ENCODE measurements around the gene NIFK. TPM values are rescaled to one million over a fixed set of nuclear protein-coding genes. Genes with fewer than 3 reads are reported as not detected.

The NIFK gene
- total and polyA plus RNA-seq, 2 donors (not counting 1 experiment from before 2014, with no cell fraction given) = 9.2 to 56.3 TPM

GRCh38 chr2:121771976-121772742 is 35.5 kb upstream of the NIFK start:
- no peak overlapping the region for H3K4me3 ChIP-seq (ENCODE audit: control extremely low read depth in 1 of 5, extremely low read depth in 1 of 5, insufficient read depth in 1 of 5, low read depth in 2 of 5, low read length in 4 of 5)
- peaks cover 0 to 18% of the 10 kb centered on the region in 2 experiments for H3K36me3 ChIP-seq (replicated peaks in 1 of 2; ENCODE audit: control extremely low read depth in 1 of 2, control insufficient read depth in 1 of 2, extremely low read depth in 1 of 2, insufficient read depth in 2 of 2, low read length in 1 of 2)
- no peak overlapping the region for H2AFZ ChIP-seq (ENCODE audit: insufficient read depth, low read depth, low read length, poor library complexity, severe bottlenecking)
- Mint-ChIP-seq H3K27ac (no peak overlapping the region), H3K27me3 (no peaks in the 10 kb centered on the region), H3K4me3 (no peak overlapping the region), H3K4me1 (no peaks in the 10 kb centered on the region), H3K9me3 (ENCODE audit: insufficient read depth) (no peaks in the 10 kb centered on the region)
- H3K27ac ChIP-seq (ENCODE audit: low read length in 2 of 2) = no peak overlapping the region
- ChIA-PET POLR2A (no interaction called here), CTCF (no interaction called here)
- no peak for ATAC-seq (ENCODE audit: low read depth)
- intact Hi-C loops (cut with micrococcal nuclease) = no loop called here
- no peaks in the 10 kb centered on the region for H4K20me1 ChIP-seq (ENCODE audit: control insufficient read depth, insufficient read depth, low read length, poor library complexity, severe bottlenecking)
- TF ChIP-seq CTCF (IDR thresholded peaks at IDR 0.05) (no peak), EZH2 (IDR thresholded peaks at IDR 0.05; ENCODE audit: borderline replicate concordance, insufficient read depth, low read depth, low read length, poor library complexity, severe bottlenecking) (no peak)
- 84% methylated on average over 3 of the region's 6 CpGs for WGBS (ENCODE audit: insufficient coverage)
- no peaks in the 10 kb centered on the region for H3K9me3 ChIP-seq (ENCODE audit: control extremely low read depth in 1 of 3, control insufficient read depth in 2 of 3, insufficient read depth in 1 of 3, low read length in 2 of 3)
- no peaks in the 10 kb centered on the region for H3K4me1 ChIP-seq (ENCODE audit: control insufficient read depth in 2 of 2, insufficient read depth in 2 of 2, low read length in 2 of 2)
- DNase-seq = no peak
- H3K27me3 ChIP-seq (replicated peaks in 1 of 4; ENCODE audit: control extremely low read depth in 1 of 4, control insufficient read depth in 3 of 4, insufficient read depth in 4 of 4, low read length in 3 of 4) = no peaks in the 10 kb centered on the region
- no peak overlapping the region for H3K9ac ChIP-seq (ENCODE audit: low read length)
- H3K4me2 ChIP-seq (replicated peaks; ENCODE audit: low read depth, low read length, poor library complexity, severe bottlenecking) = no peak overlapping the region
- H3K79me2 ChIP-seq (ENCODE audit: control insufficient read depth, insufficient read depth, low read length) = no peaks in the 10 kb centered on the region

- no peaks in the 10 kb centered on the region for H3K4me1 ChIP-seq (ENCODE audit: control insufficient read depth in 2 of 2, insufficient read depth in 2 of 2, low read length in 2 of 2)
Measured at GRCh38 chr2:121768143-121768755, 31.6 kb upstream of the NIFK start.

More at GRCh38 chr2:121768143-121768755, 31.6 kb upstream of the NIFK start:
- no peak overlapping the region for H3K4me2 ChIP-seq (replicated peaks; ENCODE audit: low read depth, low read length, poor library complexity, severe bottlenecking)
- DNase-seq (no peak), ATAC-seq (ENCODE audit: low read depth) (no peak)
- H3K79me2 ChIP-seq (ENCODE audit: control insufficient read depth, insufficient read depth, low read length) = no peaks in the 10 kb centered on the region
- 89% methylated on average over 3 of the region's 5 CpGs for WGBS (ENCODE audit: insufficient coverage)
- no peak overlapping the region for H3K27ac Mint-ChIP-seq
- H3K27me3 Mint-ChIP-seq = no peaks in the 10 kb centered on the region
- H4K20me1 ChIP-seq (ENCODE audit: control insufficient read depth, insufficient read depth, low read length, poor library complexity, severe bottlenecking) = no peaks in the 10 kb centered on the region
- TF ChIP-seq EZH2 (IDR thresholded peaks at IDR 0.05; ENCODE audit: borderline replicate concordance, insufficient read depth, low read depth, low read length, poor library complexity, severe bottlenecking) (no peak), CTCF (IDR thresholded peaks at IDR 0.05) (no peak)
- no peak overlapping the region for H2AFZ ChIP-seq (ENCODE audit: insufficient read depth, low read depth, low read length, poor library complexity, severe bottlenecking)
- no peaks in the 10 kb centered on the region for H3K9me3 ChIP-seq (ENCODE audit: control extremely low read depth in 1 of 3, control insufficient read depth in 2 of 3, insufficient read depth in 1 of 3, low read length in 2 of 3)
- H3K9me3 Mint-ChIP-seq (ENCODE audit: insufficient read depth) = no peaks in the 10 kb centered on the region
- POLR2A ChIA-PET = no interaction called here
- H3K4me3 ChIP-seq (ENCODE audit: control extremely low read depth in 1 of 5, extremely low read depth in 1 of 5, insufficient read depth in 1 of 5, low read depth in 2 of 5, low read length in 4 of 5) = no peak overlapping the region
- no peaks in the 10 kb centered on the region for H3K27me3 ChIP-seq (replicated peaks in 1 of 4; ENCODE audit: control extremely low read depth in 1 of 4, control insufficient read depth in 3 of 4, insufficient read depth in 4 of 4, low read length in 3 of 4)
- CTCF ChIA-PET = no interaction called here
- peaks cover 0 to 53% of the 10 kb centered on the region in 2 experiments for H3K36me3 ChIP-seq (replicated peaks in 1 of 2; ENCODE audit: control extremely low read depth in 1 of 2, control insufficient read depth in 1 of 2, extremely low read depth in 1 of 2, insufficient read depth in 2 of 2, low read length in 1 of 2)
- no peak overlapping the region for H3K9ac ChIP-seq (ENCODE audit: low read length)
- intact Hi-C loops (cut with micrococcal nuclease) = no loop called here
- no peaks in the 10 kb centered on the region for H3K4me1 Mint-ChIP-seq
- H3K4me3 Mint-ChIP-seq = no peak overlapping the region
- no peak overlapping the region for H3K27ac ChIP-seq (ENCODE audit: low read length in 2 of 2)
